ENCODE data around the gene THBS1. TPM values are rescaled to one million over a fixed set of nuclear protein-coding genes. Genes with fewer than 3 reads are reported as not detected.
A peak's percentile ranks its signal among the peaks of the same experiment; 100 is the strongest.

Gene THBS1
- total and polyA plus RNA-seq, 8 donors, result 126 to 570 (median 178) TPM

DNA sequence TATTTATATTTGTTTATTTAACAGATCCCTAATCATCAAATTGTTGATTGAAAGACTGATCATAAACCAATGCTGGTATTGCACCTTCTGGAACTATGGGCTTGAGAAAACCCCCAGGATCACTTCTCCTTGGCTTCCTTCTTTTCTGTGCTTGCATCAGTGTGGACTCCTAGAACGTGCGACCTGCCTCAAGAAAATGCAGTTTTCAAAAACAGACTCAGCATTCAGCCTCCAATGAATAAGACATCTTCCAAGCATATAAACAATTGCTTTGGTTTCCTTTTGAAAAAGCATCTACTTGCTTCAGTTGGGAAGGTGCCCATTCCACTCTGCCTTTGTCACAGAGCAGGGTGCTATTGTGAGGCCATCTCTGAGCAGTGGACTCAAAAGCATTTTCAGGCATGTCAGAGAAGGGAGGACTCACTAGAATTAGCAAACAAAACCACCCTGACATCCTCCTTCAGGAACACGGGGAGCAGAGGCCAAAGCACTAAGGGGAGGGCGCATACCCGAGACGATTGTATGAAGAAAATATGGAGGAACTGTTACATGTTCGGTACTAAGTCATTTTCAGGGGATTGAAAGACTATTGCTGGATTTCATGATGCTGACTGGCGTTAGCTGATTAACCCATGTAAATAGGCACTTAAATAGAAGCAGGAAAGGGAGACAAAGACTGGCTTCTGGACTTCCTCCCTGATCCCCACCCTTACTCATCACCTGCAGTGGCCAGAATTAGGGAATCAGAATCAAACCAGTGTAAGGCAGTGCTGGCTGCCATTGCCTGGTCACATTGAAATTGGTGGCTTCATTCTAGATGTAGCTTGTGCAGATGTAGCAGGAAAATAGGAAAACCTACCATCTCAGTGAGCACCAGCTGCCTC, 14.7 kb downstream of the THBS1 start:
- intact Hi-C loops (cut with DNase I), result no loop called here
- Histone ChIP-seq H3K27ac (no peak overlapping the region), H3K4me1 (no peaks in the 10 kb centered on the region), H3K9me3 (no peaks in the 10 kb centered on the region), H3K4me3 (no peak overlapping the region), H3K27me3 (no peaks in the 10 kb centered on the region), H3K36me3 (peaks cover 4 to 53% of the 10 kb centered on the region in 2 donors)
- ATAC-seq (peak; percentile 6), DNase-seq (no peak)
- TF ChIP-seq, protein P1, sequence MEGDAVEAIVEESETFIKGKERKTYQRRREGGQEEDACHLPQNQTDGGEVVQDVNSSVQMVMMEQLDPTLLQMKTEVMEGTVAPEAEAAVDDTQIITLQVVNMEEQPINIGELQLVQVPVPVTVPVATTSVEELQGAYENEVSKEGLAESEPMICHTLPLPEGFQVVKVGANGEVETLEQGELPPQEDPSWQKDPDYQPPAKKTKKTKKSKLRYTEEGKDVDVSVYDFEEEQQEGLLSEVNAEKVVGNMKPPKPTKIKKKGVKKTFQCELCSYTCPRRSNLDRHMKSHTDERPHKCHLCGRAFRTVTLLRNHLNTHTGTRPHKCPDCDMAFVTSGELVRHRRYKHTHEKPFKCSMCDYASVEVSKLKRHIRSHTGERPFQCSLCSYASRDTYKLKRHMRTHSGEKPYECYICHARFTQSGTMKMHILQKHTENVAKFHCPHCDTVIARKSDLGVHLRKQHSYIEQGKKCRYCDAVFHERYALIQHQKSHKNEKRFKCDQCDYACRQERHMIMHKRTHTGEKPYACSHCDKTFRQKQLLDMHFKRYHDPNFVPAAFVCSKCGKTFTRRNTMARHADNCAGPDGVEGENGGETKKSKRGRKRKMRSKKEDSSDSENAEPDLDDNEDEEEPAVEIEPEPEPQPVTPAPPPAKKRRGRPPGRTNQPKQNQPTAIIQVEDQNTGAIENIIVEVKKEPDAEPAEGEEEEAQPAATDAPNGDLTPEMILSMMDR (IDR thresholded peaks at IDR 0.05), result no peak

DNA sequence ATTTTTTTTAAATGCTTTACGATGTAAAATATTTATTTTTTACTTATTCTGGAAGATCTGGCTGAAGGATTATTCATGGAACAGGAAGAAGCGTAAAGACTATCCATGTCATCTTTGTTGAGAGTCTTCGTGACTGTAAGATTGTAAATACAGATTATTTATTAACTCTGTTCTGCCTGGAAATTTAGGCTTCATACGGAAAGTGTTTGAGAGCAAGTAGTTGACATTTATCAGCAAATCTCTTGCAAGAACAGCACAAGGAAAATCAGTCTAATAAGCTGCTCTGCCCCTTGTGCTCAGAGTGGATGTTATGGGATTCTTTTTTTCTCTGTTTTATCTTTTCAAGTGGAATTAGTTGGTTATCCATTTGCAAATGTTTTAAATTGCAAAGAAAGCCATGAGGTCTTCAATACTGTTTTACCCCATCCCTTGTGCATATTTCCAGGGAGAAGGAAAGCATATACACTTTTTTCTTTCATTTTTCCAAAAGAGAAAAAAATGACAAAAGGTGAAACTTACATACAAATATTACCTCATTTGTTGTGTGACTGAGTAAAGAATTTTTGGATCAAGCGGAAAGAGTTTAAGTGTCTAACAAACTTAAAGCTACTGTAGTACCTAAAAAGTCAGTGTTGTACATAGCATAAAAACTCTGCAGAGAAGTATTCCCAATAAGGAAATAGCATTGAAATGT, 15.6 kb downstream of the THBS1 start:
- Histone ChIP-seq H3K4me1 (no peaks in the 10 kb centered on the region), H3K4me3 (no peak overlapping the region), H3K36me3 (peaks cover under 1 to 44% of the 10 kb centered on the region in 2 donors), H3K27ac (no peak overlapping the region), H3K9me3 (no peaks in the 10 kb centered on the region), H3K27me3 (no peaks in the 10 kb centered on the region)
- TF ChIP-seq, protein P1 (IDR thresholded peaks at IDR 0.05), result no peak
- no peak for DNase-seq
- no peak for ATAC-seq
- intact Hi-C loops (cut with DNase I), result no loop called here

DNA sequence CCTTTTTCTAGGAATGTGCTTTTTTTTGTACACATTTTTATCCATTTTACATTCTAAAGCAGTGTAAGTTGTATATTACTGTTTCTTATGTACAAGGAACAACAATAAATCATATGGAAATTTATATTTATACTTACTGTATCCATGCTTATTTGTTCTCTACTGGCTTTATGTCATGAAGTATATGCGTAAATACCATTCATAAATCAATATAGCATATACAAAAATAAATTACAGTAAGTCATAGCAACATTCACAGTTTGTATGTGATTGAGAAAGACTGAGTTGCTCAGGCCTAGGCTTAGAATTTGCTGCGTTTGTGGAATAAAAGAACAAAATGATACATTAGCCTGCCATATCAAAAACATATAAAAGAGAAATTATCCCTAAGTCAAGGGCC, 16.5 kb downstream of the THBS1 start:
- Histone ChIP-seq H3K4me1 (no peaks in the 10 kb centered on the region), H3K36me3 (peaks cover 0 to 38% of the 10 kb centered on the region in 2 donors), H3K27ac (no peak overlapping the region), H3K4me3 (no peak overlapping the region), H3K27me3 (no peaks in the 10 kb centered on the region), H3K9me3 (no peaks in the 10 kb centered on the region)
- intact Hi-C loops (cut with DNase I), result no loop called here
- ATAC-seq, result peak; percentile 4
- no peak for DNase-seq
- TF ChIP-seq, protein P1 (IDR thresholded peaks at IDR 0.05), result no peak

DNA sequence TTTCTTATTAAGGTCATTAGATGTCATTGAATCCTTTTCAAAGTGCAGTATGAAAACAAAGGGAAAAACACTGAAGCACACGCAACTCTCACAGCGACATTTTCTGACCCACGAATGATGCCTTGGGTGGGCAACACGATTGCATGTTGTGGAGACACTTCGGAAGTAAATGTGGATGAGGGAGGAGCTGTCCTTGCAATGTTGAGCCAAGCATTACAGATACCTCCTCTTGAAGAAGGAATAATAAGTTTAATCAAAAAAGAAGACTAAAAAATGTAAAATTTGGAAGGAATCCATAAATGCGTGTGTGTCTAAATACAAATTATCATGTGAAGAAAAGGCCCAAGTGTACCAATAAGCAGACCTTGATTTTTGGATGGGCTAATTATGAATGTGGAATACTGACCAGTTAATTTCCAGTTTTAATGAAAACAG, 16.9 kb downstream of the THBS1 start:
- no peaks in the 10 kb centered on the region for H3K4me1 ChIP-seq
- TF ChIP-seq, protein P1 (IDR thresholded peaks at IDR 0.05), result no peak
- no peak overlapping the region for H3K4me3 ChIP-seq
- ATAC-seq (no peak), DNase-seq (no peak)
- no peaks in the 10 kb centered on the region for H3K9me3 ChIP-seq
- no peaks in the 10 kb centered on the region for H3K27me3 ChIP-seq
- intact Hi-C loops (cut with DNase I), result no loop called here
- H3K27ac ChIP-seq, result no peak overlapping the region
- H3K36me3 ChIP-seq, result peaks cover 0 to 34% of the 10 kb centered on the region in 2 donors

DNA sequence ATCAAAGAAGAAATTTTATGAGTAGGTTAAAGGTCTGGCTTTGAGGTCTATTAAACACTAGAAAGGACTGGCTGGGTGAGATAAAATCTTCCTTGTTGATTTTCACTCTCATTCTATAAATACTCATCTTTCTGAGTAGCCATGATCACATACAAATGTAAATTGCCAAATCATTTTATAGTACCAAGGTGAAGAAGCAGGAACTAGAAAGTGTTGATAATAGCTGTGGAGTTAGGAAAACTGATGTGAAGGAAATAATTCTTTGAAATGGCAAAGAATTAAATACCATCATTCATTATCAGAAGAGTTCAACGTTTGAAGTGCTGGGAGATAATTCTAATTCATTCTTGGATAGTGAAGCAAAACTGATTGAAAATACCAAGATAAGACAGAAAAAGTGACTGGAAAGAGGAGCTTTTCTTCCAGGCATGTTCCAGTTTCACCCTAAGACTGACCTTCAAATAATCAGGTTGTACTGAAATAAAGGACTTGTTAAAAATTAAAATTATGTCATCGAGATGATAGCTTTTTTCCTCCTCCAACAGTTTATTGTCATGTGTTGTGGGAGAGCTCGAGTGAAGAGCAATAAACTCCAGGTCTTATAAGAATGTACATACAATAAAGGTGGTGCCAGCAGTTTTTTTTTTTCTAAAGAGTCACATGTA, 17.4 kb downstream of the THBS1 start:
- intact Hi-C loops (cut with DNase I), result no loop called here
- Histone ChIP-seq H3K27ac (no peak overlapping the region), H3K27me3 (no peaks in the 10 kb centered on the region), H3K9me3 (no peaks in the 10 kb centered on the region), H3K4me1 (no peaks in the 10 kb centered on the region), H3K36me3 (peaks cover 0 to 29% of the 10 kb centered on the region in 2 donors), H3K4me3 (no peak overlapping the region)
- ATAC-seq (no peak), DNase-seq (no peak)
- TF ChIP-seq, protein P1 (IDR thresholded peaks at IDR 0.05), result no peak

Measured in left lung (tissue), 10 donors.